MCF 10A (cell line): Measurements from ENCODE around the gene LRRN2. TPM values are rescaled to one million over a fixed set of nuclear protein-coding genes. Genes with fewer than 3 reads are reported as not detected.
A peak's percentile ranks its signal among the peaks of the same experiment; 100 is the strongest.

Source experiments
- BruUV-seq: library from RNA; stranded (reverse); fragments of 400-500 nt; replicated peaks from 2 replicates; lab custom pipeline; 2021; lab: Mats Ljungman, UMichigan
- CTCF ChIA-PET: fragments of 300-600 bp; sonication (Branson Sonifier 250); formaldehyde crosslinking; extraction: SDS; loops from one replicate; lab custom pipeline; 2021; ENCODE audit warnings: antibody characterized with exemption, inconsistent platforms; lab: Yijun Ruan, JAX
- POLR2A ChIA-PET: fragments of 300-600, 350-650 bp; sonication (Branson Sonifier 250); formaldehyde crosslinking; extraction: SDS; loops from one replicate; lab custom pipeline; 2020; ENCODE audit warnings: antibody characterized with exemption, inconsistent platforms; lab: Yijun Ruan, JAX
- DNase-seq: peaks from one replicate; pipeline ENCODE4 v3.0.0-alpha.2; 2018; ENCODE audit not compliant: unreplicated experiment
- H3K27ac Mint-ChIP-seq: one replicate; pipeline ENCODE4 v1.8.0; 2022; ENCODE audit warnings: mild to moderate bottlenecking, low read depth, mixed read lengths; ENCODE audit not compliant: unreplicated experiment
- H3K27me3 Mint-ChIP-seq: one replicate; pipeline ENCODE4 v1.8.0; 2022; ENCODE audit warnings: mixed read lengths; ENCODE audit not compliant: insufficient read depth, unreplicated experiment
- H3K36me3 Mint-ChIP-seq: one replicate; pipeline ENCODE4 v1.8.0; 2022; ENCODE audit warnings: mild to moderate bottlenecking, moderate library complexity, mixed read lengths; ENCODE audit not compliant: insufficient read depth, unreplicated experiment
- H3K4me1 Mint-ChIP-seq: one replicate; pipeline ENCODE4 v1.8.0; 2022; ENCODE audit warnings: mixed read lengths; ENCODE audit not compliant: insufficient read depth, unreplicated experiment
- H3K4me3 Mint-ChIP-seq: one replicate; pipeline ENCODE4 v1.8.0; 2022; ENCODE audit warnings: mild to moderate bottlenecking, moderate library complexity, mixed read lengths; ENCODE audit not compliant: unreplicated experiment
- H3K9me3 Mint-ChIP-seq: one replicate; pipeline ENCODE4 v1.8.0; 2022; ENCODE audit warnings: mixed read lengths; ENCODE audit not compliant: unreplicated experiment
- CTCF ChIP-seq: fragments of 200-600 bp; IDR thresholded peaks from one replicate; pipeline ENCODE4 v1.8.0; 2022; ENCODE audit warnings: antibody characterized with exemption, mild to moderate bottlenecking; ENCODE audit not compliant: unreplicated experiment
- intact Hi-C: fragments of 100-400 bp; cut with micrococcal nuclease; formaldehyde crosslinking; loops from 2 replicates; pipeline ENCODE4 v1.14.1; 2022
- total RNA-seq: library from RNA; stranded (reverse); gene quantifications from 2 replicates; pipeline ENCODE4 v1.2.3, GENCODE V29; 2022

LRRN2 gene
- total RNA-seq, 1 experiment from 2014 or later = not detected

DNA sequence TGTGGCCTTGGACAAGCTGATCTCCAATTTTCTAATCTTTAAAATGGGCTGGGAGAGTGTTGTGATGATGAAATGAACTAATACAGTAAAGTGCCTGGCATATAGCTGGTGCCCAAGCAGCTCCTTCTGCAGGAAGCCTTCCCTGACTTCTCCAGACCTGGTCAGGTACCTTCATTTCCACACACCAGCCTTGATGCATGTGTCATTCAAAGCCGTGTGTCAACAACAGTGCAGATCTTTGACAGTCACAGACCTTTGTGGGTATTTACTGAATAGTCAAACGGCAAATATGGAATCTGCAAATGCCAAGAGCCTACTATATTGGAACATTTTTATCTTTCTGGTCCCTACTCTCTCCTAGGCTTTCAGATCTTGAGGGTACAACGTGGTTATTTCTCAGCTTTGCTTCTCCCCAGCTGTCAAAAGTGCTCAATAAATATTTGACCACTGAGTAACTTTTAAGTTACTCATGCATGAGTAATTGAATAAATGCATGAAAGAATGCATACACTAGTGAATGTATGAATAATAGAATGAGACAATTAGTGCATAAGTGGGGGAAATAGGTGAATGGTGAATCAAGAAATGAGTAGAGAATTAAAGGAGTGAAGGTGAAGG, 94.0 kb downstream of the LRRN2 start:
- Mint-ChIP-seq H3K4me3 (no peak overlapping the region), H3K27me3 (no peaks in the 10 kb centered on the region), H3K36me3 (no peaks in the 10 kb centered on the region), H3K4me1 (peaks cover 11% of the 10 kb centered on the region), H3K27ac (no peak overlapping the region), H3K9me3 (no peaks in the 10 kb centered on the region)
- POLR2A ChIA-PET = interaction anchor here (0.8 to 1.1 kb wide), 4 partner anchors 18 to 215 kb away, joined by 3 to 4 read pairs (median 3); no protein-coding TSS in a partner anchor
- TF ChIP-seq CTCF = no peak
- intact Hi-C loops = no loop called here
- no TSS peak for BruUV-seq
- peak; percentile 62 for DNase-seq
- CTCF ChIA-PET = interaction anchor here (0.5 to 2.3 kb wide), 8 partner anchors 26 to 470 kb away, joined by 3 to 8 read pairs (median 3); no protein-coding TSS in a partner anchor

GRCh38 chr1:204589409-204590038, 96.0 kb downstream of the LRRN2 start:
- POLR2A ChIA-PET = no interaction called here
- H3K4me3 Mint-ChIP-seq = no peak overlapping the region
- peaks cover 11% of the 10 kb centered on the region for H3K4me1 Mint-ChIP-seq
- intact Hi-C loops = no loop called here
- no peak for DNase-seq
- no peaks in the 10 kb centered on the region for H3K36me3 Mint-ChIP-seq
- no peaks in the 10 kb centered on the region for H3K27me3 Mint-ChIP-seq
- no peak for TF ChIP-seq CTCF
- CTCF ChIA-PET = interaction anchor here (2.7 kb wide), 1 partner anchor 218 kb away, joined by 19 read pairs; no protein-coding TSS in a partner anchor
- no peak overlapping the region for H3K27ac Mint-ChIP-seq
- BruUV-seq = no TSS peak
- no peaks in the 10 kb centered on the region for H3K9me3 Mint-ChIP-seq

DNA sequence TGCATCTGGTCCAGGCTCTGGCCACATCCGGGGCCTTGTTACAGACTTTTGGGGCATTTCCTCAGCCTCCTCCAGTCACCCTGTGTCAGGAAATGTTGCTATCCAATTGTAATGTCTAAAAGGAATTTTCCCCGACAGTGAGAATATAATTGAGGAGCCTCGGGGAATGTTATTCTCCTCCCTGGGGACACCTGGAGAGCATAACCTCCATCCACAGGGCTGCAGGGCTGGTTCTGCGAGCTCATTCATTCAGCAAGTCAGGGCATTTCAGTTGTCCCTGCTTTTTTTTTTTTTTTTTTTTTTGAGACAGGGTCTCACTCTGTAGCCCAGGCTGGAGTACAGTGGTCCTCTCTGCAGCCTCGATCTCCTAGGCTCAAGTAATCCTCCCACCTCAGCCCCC, 96.7 kb downstream of the LRRN2 start:
- no peak overlapping the region for H3K4me3 Mint-ChIP-seq
- H3K9me3 Mint-ChIP-seq = no peaks in the 10 kb centered on the region
- H3K27ac Mint-ChIP-seq = no peak overlapping the region
- no peaks in the 10 kb centered on the region for H3K36me3 Mint-ChIP-seq
- peaks cover 11% of the 10 kb centered on the region for H3K4me1 Mint-ChIP-seq
- intact Hi-C loops = no loop called here
- ChIA-PET POLR2A (no interaction called here), CTCF (interaction anchor here (0.6 to 2.7 kb wide), 3 partner anchors 51 to 247 kb away, joined by 3 to 19 read pairs (median 4); no protein-coding TSS in a partner anchor)
- TF ChIP-seq CTCF = no peak
- no peak for DNase-seq
- H3K27me3 Mint-ChIP-seq = no peaks in the 10 kb centered on the region
- BruUV-seq = no TSS peak

DNA sequence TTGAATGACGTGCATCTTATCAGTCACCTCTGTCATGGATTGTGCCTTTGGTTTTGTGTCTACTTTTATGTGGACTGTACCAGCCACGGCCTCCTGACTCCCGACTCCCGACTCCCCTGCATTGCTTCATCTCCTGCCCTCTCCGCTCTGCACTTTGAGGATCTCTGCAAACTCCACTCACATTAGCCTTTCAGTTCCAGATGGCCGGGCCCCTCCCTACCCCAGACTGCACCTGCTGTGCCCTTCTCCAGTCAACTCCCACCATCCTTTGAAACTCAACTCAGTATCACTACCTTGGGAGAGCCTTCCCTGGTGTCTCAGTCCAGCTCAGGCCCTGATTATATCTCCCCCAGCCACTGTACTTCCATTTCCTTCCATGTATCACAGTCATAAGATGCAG, 97.9 kb downstream of the LRRN2 start:
- CTCF ChIA-PET = interaction anchor here (0.7 to 2.7 kb wide), 4 partner anchors 73 to 1319 kb away, joined by 3 to 19 read pairs (median 3); no protein-coding TSS in a partner anchor
- Mint-ChIP-seq H3K36me3 (no peaks in the 10 kb centered on the region), H3K27ac (no peak overlapping the region), H3K9me3 (no peaks in the 10 kb centered on the region), H3K4me1 (peaks cover 11% of the 10 kb centered on the region), H3K4me3 (no peak overlapping the region), H3K27me3 (no peaks in the 10 kb centered on the region)
- POLR2A ChIA-PET = no interaction called here
- TF ChIP-seq CTCF = no peak
- no peak for DNase-seq
- intact Hi-C loops = no loop called here
- no TSS peak for BruUV-seq
